HepG2 (cell line): Measurements from ENCODE around the gene STYX. TPM values are rescaled to one million over a fixed set of nuclear protein-coding genes. Genes with fewer than 3 reads are reported as not detected.
A peak's percentile ranks its signal among the peaks of the same experiment; 100 is the strongest.

Experiments used
- ATAC-seq: fragments of 200-7000 bp; cut with Tn5 transposase; 3 replicates; pipeline ENCODE4 v1.9.1; 2020; ENCODE audit warnings: mild to moderate bottlenecking, moderate library complexity
- BruUV-seq: library from RNA; stranded (reverse); fragments of 400-500 nt; replicated peaks from 2 replicates; lab custom pipeline; 2021; lab: Mats Ljungman, UMichigan
- CTCF ChIA-PET: fragments of 300-600 bp; formaldehyde crosslinking; extraction: SDS; loops from one replicate; lab custom pipeline; 2021; ENCODE audit warnings: low total read pairs, inconsistent platforms, low intra/inter-chr PET ratio; lab: Yijun Ruan, JAX
- POLR2A ChIA-PET: fragments of 350-600 bp; sonication (Branson Sonifier 250); formaldehyde crosslinking; loops from one replicate; lab custom pipeline; 2020; ENCODE audit warnings: antibody characterized with exemption, inconsistent platforms; lab: Yijun Ruan, JAX
- DNase-seq: peaks from one replicate; pipeline ENCODE4 v3.0.0-alpha.2; 2015; ENCODE audit warnings: low spot score
- FAIRE-seq: peaks from 3 replicates; lab custom pipeline; 2011; peaks lifted over from hg19 to GRCh38; lab: Jason Lieb, UNC
- H2AFZ ChIP-seq: one replicate; pipeline ENCODE4 v1.6.1; 2011; ENCODE audit warnings: low read length, inconsistent platforms
- H3K27ac ChIP-seq: fragments of 300-600 bp; 3 replicates; pipeline ENCODE4 v1.8.0; 2011; ENCODE audit warnings: mixed run types, mild to moderate bottlenecking, mixed read lengths, low read length, inconsistent platforms; ENCODE audit not compliant: insufficient read depth; ENCODE audit errors: extremely low read length
- H3K27me3 ChIP-seq, 2 experiments: fragments of 200-600 bp in 1 of 2; 2 replicates in 1 of 2; 3 replicates in 1 of 2; pipeline versions ENCODE4 v1.6.0 to v1.8.0; 2011; ENCODE audit warnings: low read length in 2 of 2, mild to moderate bottlenecking in 2 of 2, moderate library complexity in 2 of 2, inconsistent platforms in 1 of 2; ENCODE audit not compliant: insufficient read depth in 2 of 2, control insufficient read depth in 1 of 2
- H3K36me3 ChIP-seq, 2 experiments: fragments of 200-600 bp in 1 of 2; replicated peaks in 1 of 2; 2 replicates in 1 of 2; 3 replicates in 1 of 2; pipeline versions ENCODE4 v1.5.1 to v1.8.0; 2011; ENCODE audit warnings: low read length in 2 of 2, inconsistent platforms in 1 of 2; ENCODE audit not compliant: insufficient read depth in 2 of 2, control insufficient read depth in 1 of 2
- H3K4me1 ChIP-seq: 2 replicates; pipeline ENCODE4 v1.5.1; 2012; ENCODE audit warnings: low read length, inconsistent platforms; ENCODE audit not compliant: insufficient read depth
- H3K4me2 ChIP-seq: 2 replicates; pipeline ENCODE4 v1.6.0; 2011; ENCODE audit warnings: low read depth, low read length, inconsistent platforms
- H3K4me3 ChIP-seq, 3 experiments: fragments of 200-600 bp in 1 of 3; sonication (generic), shearing (Covaris generic) in 1 of 3; replicated peaks in 1 of 3; 2 replicates each; pipeline ENCODE4 v1.5.1; 2011 to 2016; ENCODE audit warnings: low read length in 3 of 3, inconsistent platforms in 2 of 3, low read depth in 2 of 3, mild to moderate bottlenecking in 2 of 3, control low read depth in 1 of 3, mixed read lengths in 1 of 3; ENCODE audit not compliant: insufficient read depth in 1 of 3
- H3K79me2 ChIP-seq: one replicate; pipeline ENCODE4 v1.6.1; 2011; ENCODE audit warnings: low read length, inconsistent platforms; ENCODE audit not compliant: insufficient read depth
- H3K9ac ChIP-seq: 2 replicates; pipeline ENCODE4 v1.6.0; 2011; ENCODE audit warnings: mild to moderate bottlenecking, low read depth, low read length, inconsistent platforms; ENCODE audit not compliant: insufficient read depth
- H3K9me3 ChIP-seq: 2 replicates; pipeline ENCODE4 v1.5.1; 2012; ENCODE audit warnings: mild to moderate bottlenecking, low read length
- H4K20me1 ChIP-seq: 2 replicates; pipeline ENCODE4 v1.6.0; 2011; ENCODE audit warnings: inconsistent platforms, mild to moderate bottlenecking, low read length, moderate library complexity; ENCODE audit not compliant: insufficient read depth
- NRL ChIP-seq: sonication (generic); formaldehyde crosslinking; IDR thresholded peaks from 2 replicates; pipeline ENCODE4 v1.5.0; 2020; ENCODE audit warnings: missing genetic modification reagents, mild to moderate bottlenecking, moderate library complexity, borderline replicate concordance
- PRMT3 ChIP-seq: sonication (generic); formaldehyde crosslinking; IDR thresholded peaks from 2 replicates; pipeline ENCODE4 v1.8.1; 2022; ENCODE audit warnings: low read depth, mild to moderate bottlenecking, moderate library complexity, missing genetic modification reagents, borderline replicate concordance
- SAP130 ChIP-seq: IDR thresholded peaks from 2 replicates; pipeline ENCODE4 v1.6.1; 2016; ENCODE audit warnings: low read depth
- ZNF281 ChIP-seq: sonication (generic); formaldehyde crosslinking; IDR thresholded peaks from 2 replicates; pipeline ENCODE4 v1.4.0; 2020; ENCODE audit warnings: missing genetic modification reagents, borderline replicate concordance
- ZNF652 ChIP-seq: IDR thresholded peaks from 2 replicates; pipeline ENCODE4 v1.6.1; 2016; ENCODE audit warnings: low read depth, borderline replicate concordance
- WGBS: methylation state at CpG from one replicate; pipeline ENCODE4 v1.1.6; 2017; ENCODE audit warnings: low lambda C conversion rate; 5-methylcytosine and 5-hydroxymethylcytosine counted together
- in situ Hi-C: cut with HindIII; loops from 2 replicates; pipeline ENCODE4 v1.10.0; 2017; ENCODE audit warnings: low pct_unique_long_range_greater_than_20kb; ENCODE audit not compliant: extremely low pct_ligation_motif_present
- intact Hi-C: fragments of 100-400 bp; cut with micrococcal nuclease; formaldehyde crosslinking; loops from one replicate; pipeline ENCODE4 v1.10.0; 2022; ENCODE audit not compliant: unreplicated experiment
- polyA plus RNA-seq, 8 experiments: library from polyadenylated mRNA; depleted of rRNA in 3 of 8; stranded (reverse) in 7 of 8; unstranded in 1 of 8; fragments of >200 nt; fragmentation: Illumina TruSeq in 4 of 8; extraction: Trizol in 4 of 8; gene quantifications; 2 replicates each; pipeline versions ENCODE4 v1.2.1 to v1.2.3, GENCODE V29; 2011 to 2016; ENCODE audit warnings: low read depth in 4 of 8, missing spikeins in 1 of 8, mixed read lengths in 1 of 8; ENCODE audit not compliant: insufficient read depth in 1 of 8
- total RNA-seq, 5 experiments: library from RNA; depleted of rRNA; stranded (reverse); fragments of >200 nt; fragmentation: Illumina TruSeq; extraction: Trizol; gene quantifications; 2 replicates each; pipeline ENCODE4 v1.2.3, GENCODE V29; 2016; ENCODE audit warnings: low read depth in 1 of 5

The STYX gene
- total and polyA plus RNA-seq, 2 of the 13 experiments (the other 11 are each of a cell fraction or from before 2014, with no cell fraction given), result 6.6 to 10.9 TPM

GRCh38 chr14:52789118-52789517, 59.2 kb downstream of the STYX start:
- peak overlapping the region; percentile 48 for H3K27ac ChIP-seq
- H3K4me1 ChIP-seq, result peaks cover 49% of the 10 kb centered on the region
- FAIRE-seq (no peak), ATAC-seq (no peak), DNase-seq (no peak)
- ChIA-PET CTCF (no interaction called here), POLR2A (interaction anchor here (1.0 to 4.3 kb wide), 5 partner anchors 15 to 172 kb away, joined by 3 to 27 read pairs (median 7); partner anchors contain the start of gene FERMT2)
- intact Hi-C loops (no loop called here), in situ Hi-C loops (no loop called here)
- H4K20me1 ChIP-seq, result peaks cover 16% of the 10 kb centered on the region; the same call in 1 of the 2 replicates
- peak overlapping the region; percentile 65 to 90 (median 88) for H3K4me3 ChIP-seq
- no peaks in the 10 kb centered on the region; a peak in 2 of 5 replicates for H3K27me3 ChIP-seq
- H3K9ac ChIP-seq, result peak overlapping the region; percentile 83
- 0 out of 5 replicates have a peak, but pooled peaks cover 0 to 6% of the 10 kb centered on the region in 2 experiments for H3K36me3 ChIP-seq
- H3K9me3 ChIP-seq, result no peaks in the 10 kb centered on the region
- 16% methylated on average over 2 of the region's 2 CpGs for WGBS
- H3K4me2 ChIP-seq, result peak overlapping the region; percentile 84
- peaks cover 60% of the 10 kb centered on the region for H3K79me2 ChIP-seq
- no TSS peak for BruUV-seq
- H2AFZ ChIP-seq, result no peak overlapping the region
- TF ChIP-seq NRL (CRISPR knock-in tag) (no peak), ZNF652 (CRISPR knock-in tag) (peak; percentile 80)

GRCh38 chr14:52790011-52790755, 60.2 kb downstream of the STYX start:
- CTCF ChIA-PET, result no interaction called here
- Histone ChIP-seq H3K4me2 (peak overlapping the region; percentile 84), H3K9me3 (no peaks in the 10 kb centered on the region), H3K4me3 (peak overlapping the region; percentile 65 to 90 (median 88)), H2AFZ (no peak overlapping the region), H3K27me3 (no peaks in the 10 kb centered on the region; a peak in 2 of 5 replicates), H3K9ac (peak overlapping the region; percentile 83), H4K20me1 (peaks cover 16% of the 10 kb centered on the region; the same call in 1 of the 2 replicates), H3K36me3 (0 out of 5 replicates have a peak, but pooled peaks cover 0 to 4% of the 10 kb centered on the region in 2 experiments), H3K27ac (peak overlapping the region; percentile 90), H3K4me1 (peaks cover 49% of the 10 kb centered on the region), H3K79me2 (peaks cover 54% of the 10 kb centered on the region)
- BruUV-seq, result TSS peak; percentile 53
- TF ChIP-seq ZNF281 (CRISPR knock-in tag) (peak; percentile 60), PRMT3 (CRISPR knock-in tag) (no peak), SAP130 (CRISPR knock-in tag) (peak; percentile 23; the same call in 1 of the 2 replicates)
- DNase-seq, result no peak
- POLR2A ChIA-PET, result interaction anchor here (0.7 to 4.3 kb wide), 9 partner anchors 16 to 171 kb away, joined by 3 to 27 read pairs (median 4); partner anchors contain the start of genes ERO1A and STYX
- intact Hi-C loops, result loop anchor here (2.0 kb wide), 1 partner anchor 59 kb away; the partner anchor contains the start of gene STYX
- under 1% methylated on average over 18 of the region's 18 CpGs for WGBS
- FAIRE-seq, result no peak
- ATAC-seq, result no peak
- in situ Hi-C loops, result no loop called here
